ENCODE measurements around the gene URB2.

Gene URB2

GRCh38 chr1:229674042-229674441 lies 48.0 kb downstream of the URB2 start:
- TF ChIP-seq CTCF (IDR thresholded peaks at IDR 0.05; ENCODE audit: low read depth, low read length, missing control alignments) = no peak
- DNase-seq (ENCODE audit: low read depth) = no peak
- in situ Hi-C loops (cut with HindIII; ENCODE audit: low sequenced_read_pairs) = no loop called here
- no peak overlapping the region for H3K4me3 ChIP-seq (ENCODE audit: low read depth, low read length)

GRCh38 chr1:229675396-229675795 lies 49.3 kb downstream of the URB2 start:
- no peak for TF ChIP-seq CTCF (IDR thresholded peaks at IDR 0.05; ENCODE audit: low read depth, low read length, missing control alignments)
- in situ Hi-C loops (cut with HindIII; ENCODE audit: low sequenced_read_pairs) = no loop called here
- H3K4me3 ChIP-seq (ENCODE audit: low read depth, low read length) = no peak overlapping the region
- DNase-seq (ENCODE audit: low read depth) = no peak

- DNase-seq (ENCODE audit: low read depth) = no peak
- no peak for TF ChIP-seq CTCF (IDR thresholded peaks at IDR 0.05; ENCODE audit: low read depth, low read length, missing control alignments)
- in situ Hi-C loops (cut with HindIII; ENCODE audit: low sequenced_read_pairs) = loop anchor here (5.0 kb wide), 2 partner anchors 97 to 162 kb away; no protein-coding TSS in a partner anchor
- no peak overlapping the region for H3K4me3 ChIP-seq (ENCODE audit: low read depth, low read length)
These were observed 59.1 kb downstream of the URB2 start for GRCh38 chr1:229685149-229685548.

GRCh38 chr1:229689273-229689672 lies 63.2 kb downstream of the URB2 start:
- no peak for TF ChIP-seq CTCF (IDR thresholded peaks at IDR 0.05; ENCODE audit: low read depth, low read length, missing control alignments)
- no peak for DNase-seq (ENCODE audit: low read depth)
- no peak overlapping the region for H3K4me3 ChIP-seq (ENCODE audit: low read depth, low read length)
- in situ Hi-C loops (cut with HindIII; ENCODE audit: low sequenced_read_pairs) = loop anchor here (5.0 kb wide), 2 partner anchors 93 to 158 kb away; no protein-coding TSS in a partner anchor

GRCh38 chr1:229689904-229690303 lies 63.9 kb downstream of the URB2 start:
- H3K4me3 ChIP-seq (ENCODE audit: low read depth, low read length) = no peak overlapping the region
- in situ Hi-C loops (cut with HindIII; ENCODE audit: low sequenced_read_pairs) = loop anchor here (5.0 kb wide), 2 partner anchors 92 to 157 kb away; no protein-coding TSS in a partner anchor
- no peak for DNase-seq (ENCODE audit: low read depth)
- TF ChIP-seq CTCF (IDR thresholded peaks at IDR 0.05; ENCODE audit: low read depth, low read length, missing control alignments) = no peak

- in situ Hi-C loops (cut with HindIII; ENCODE audit: low sequenced_read_pairs) = no loop called here
- no peak for DNase-seq (ENCODE audit: low read depth)
- H3K4me3 ChIP-seq (ENCODE audit: low read depth, low read length) = no peak overlapping the region
- TF ChIP-seq CTCF (IDR thresholded peaks at IDR 0.05; ENCODE audit: low read depth, low read length, missing control alignments) = no peak
These were observed 64.6 kb downstream of the URB2 start for GRCh38 chr1:229690662-229691061.

GRCh38 chr1:229691362-229691761 lies 65.3 kb downstream of the URB2 start:
- TF ChIP-seq CTCF (IDR thresholded peaks at IDR 0.05; ENCODE audit: low read depth, low read length, missing control alignments) = no peak
- in situ Hi-C loops (cut with HindIII; ENCODE audit: low sequenced_read_pairs) = no loop called here
- no peak overlapping the region for H3K4me3 ChIP-seq (ENCODE audit: low read depth, low read length)
- DNase-seq (ENCODE audit: low read depth) = no peak

Measured in astrocyte of the cerebellum (primary cell).